GM23248 (cell line): ENCODE data around the gene S100A13. TPM values are rescaled to one million over a fixed set of nuclear protein-coding genes. Genes with fewer than 3 reads are reported as not detected.

Experiments
- DNase-seq: peaks from one replicate; pipeline ENCODE4 v3.0.0-alpha.2; 2015
- H2AFZ ChIP-seq: fragments of 200-600 bp; sonication (generic); 2 replicates; pipeline ENCODE4 v1.6.1; 2016; ENCODE audit warnings: antibody characterized with exemption
- H3F3A ChIP-seq: fragments of 200-600 bp; sonication (generic); 2 replicates; pipeline ENCODE4 v1.6.1; 2016; ENCODE audit warnings: mild to moderate bottlenecking, antibody characterized with exemption, mixed run types; ENCODE audit not compliant: insufficient read depth
- H3K27ac ChIP-seq: fragments of 200-600 bp; sonication (generic); 2 replicates; pipeline ENCODE4 v1.5.1; 2016; ENCODE audit warnings: mild to moderate bottlenecking
- H3K27me3 ChIP-seq: fragments of 200-600 bp; sonication (generic); replicated peaks from 2 replicates; pipeline ENCODE4 v1.6.1; 2016; ENCODE audit warnings: mild to moderate bottlenecking; ENCODE audit not compliant: insufficient read depth
- H3K36me3 ChIP-seq: fragments of 200-600 bp; sonication (generic); 2 replicates; pipeline ENCODE4 v1.6.1; 2016; ENCODE audit warnings: low read depth, mild to moderate bottlenecking
- H3K4me1 ChIP-seq: fragments of 200-600 bp; sonication (generic); 2 replicates; pipeline ENCODE4 v1.6.1; 2016; ENCODE audit warnings: mild to moderate bottlenecking; ENCODE audit not compliant: insufficient read depth
- H3K4me2 ChIP-seq: fragments of 200-600 bp; sonication (generic); one replicate; pipeline ENCODE4 v1.6.1; 2016; ENCODE audit warnings: mild to moderate bottlenecking; ENCODE audit not compliant: unreplicated experiment
- H3K4me3 ChIP-seq: fragments of 200-600 bp; sonication (generic); 2 replicates; pipeline ENCODE4 v1.5.1; 2016; ENCODE audit warnings: mild to moderate bottlenecking
- H3K79me2 ChIP-seq: fragments of 200-600 bp; sonication (generic); 2 replicates; pipeline ENCODE4 v1.6.1; 2016; ENCODE audit warnings: mild to moderate bottlenecking; ENCODE audit not compliant: insufficient read depth
- H3K9ac ChIP-seq: fragments of 200-600 bp; sonication (generic); 2 replicates; pipeline ENCODE4 v1.6.1; 2016; ENCODE audit warnings: mild to moderate bottlenecking
- H3K9me2 ChIP-seq: fragments of 200-600 bp; sonication (generic); 2 replicates; pipeline ENCODE4 v1.6.1; 2016; ENCODE audit warnings: mixed run types, mild to moderate bottlenecking, moderate library complexity; ENCODE audit not compliant: insufficient read depth
- H3K9me3 ChIP-seq: fragments of 200-600 bp; sonication (generic); one replicate; pipeline ENCODE4 v1.6.1; 2017; ENCODE audit warnings: low read depth
- H4K20me1 ChIP-seq: fragments of 200-600 bp; sonication (generic); 2 replicates; pipeline ENCODE4 v1.6.0; 2016; ENCODE audit not compliant: insufficient read depth
- EZH2 ChIP-seq: fragments of 200-600 bp; sonication (generic); IDR thresholded peaks from 2 replicates; pipeline ENCODE4 v1.6.1; 2018; ENCODE audit warnings: antibody characterized with exemption, mild to moderate bottlenecking; ENCODE audit not compliant: insufficient read depth, poor library complexity, severe bottlenecking
- EZH2phosphoT487 ChIP-seq: fragments of 200-600 bp; sonication (generic); IDR thresholded peaks from 2 replicates; pipeline ENCODE4 v1.6.1; 2018; ENCODE audit warnings: antibody characterized with exemption, moderate library complexity, mild to moderate bottlenecking, low read depth; ENCODE audit not compliant: insufficient read depth
- WGBS, 2 experiments: methylation state at CpG; one replicate each; pipeline ENCODE4 v1.1.6; 2015 to 2017; ENCODE audit warnings: low lambda C conversion rate in 2 of 2, low coverage in 1 of 2; ENCODE audit errors: missing lambda C conversion rate in 2 of 2; 5-methylcytosine and 5-hydroxymethylcytosine counted together
- in situ Hi-C: fragments of 300-500 bp; cut with MboI; formaldehyde crosslinking; loops from 2 replicates; pipeline ENCODE4 v1.15.0; 2020
- polyA plus RNA-seq: library from polyadenylated mRNA; unstranded; fragments of >200 nt; fragmentation: Nextera tagmentation; extraction: Ambion mirVana; gene quantifications from 2 replicates; pipeline ENCODE4 v1.2.1, GENCODE V29; 2016
- total RNA-seq: library from RNA; depleted of rRNA; stranded (reverse); fragments of >200 nt; shearing (Covaris generic); gene quantifications from 2 replicates; pipeline ENCODE4 v1.2.3, GENCODE V29; 2014

S100A13 gene
- total and polyA plus RNA-seq, 2 experiments from 2014 or later = 159 to 552 TPM

DNA sequence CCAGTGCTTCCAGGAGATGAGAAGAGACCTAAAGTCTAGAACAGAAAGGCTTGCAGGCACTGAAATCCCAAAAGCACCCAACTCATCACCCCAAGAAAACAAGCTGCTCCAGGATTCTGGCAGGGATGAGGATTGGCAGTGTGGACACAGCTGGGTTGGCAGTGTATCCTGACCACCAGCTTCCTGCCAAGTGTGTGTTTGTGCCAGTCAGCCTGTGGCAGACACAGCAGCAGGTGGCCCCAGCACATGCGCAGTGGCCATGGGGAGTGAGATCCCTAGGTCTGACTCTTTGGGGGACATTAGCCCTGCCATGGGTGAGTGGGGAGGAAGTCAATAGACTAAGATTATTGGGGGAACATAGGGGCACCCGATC, 22.5 kb upstream of the S100A13 start:
- TF ChIP-seq EZH2 = no peak
- no peak for TF ChIP-seq EZH2phosphoT487
- H3K9me2 ChIP-seq = no peaks in the 10 kb centered on the region
- H3K4me1 ChIP-seq = peaks cover 11% of the 10 kb centered on the region
- in situ Hi-C loops = no loop called here
- H2AFZ ChIP-seq = no peak overlapping the region
- no peak overlapping the region for H3K4me3 ChIP-seq
- H3K27ac ChIP-seq = no peak overlapping the region
- 96 to 100% methylated on average over 2 of the region's 2 CpGs for WGBS, 2 experiments
- no peak overlapping the region for H3K4me2 ChIP-seq
- H3K9ac ChIP-seq = no peak overlapping the region
- DNase-seq = no peak
- H3F3A ChIP-seq = peaks cover 28% of the 10 kb centered on the region
- H3K79me2 ChIP-seq = no peaks in the 10 kb centered on the region
- H3K36me3 ChIP-seq = peaks cover 14% of the 10 kb centered on the region
- no peaks in the 10 kb centered on the region for H3K27me3 ChIP-seq
- no peaks in the 10 kb centered on the region for H3K9me3 ChIP-seq
- H4K20me1 ChIP-seq = no peaks in the 10 kb centered on the region

DNA sequence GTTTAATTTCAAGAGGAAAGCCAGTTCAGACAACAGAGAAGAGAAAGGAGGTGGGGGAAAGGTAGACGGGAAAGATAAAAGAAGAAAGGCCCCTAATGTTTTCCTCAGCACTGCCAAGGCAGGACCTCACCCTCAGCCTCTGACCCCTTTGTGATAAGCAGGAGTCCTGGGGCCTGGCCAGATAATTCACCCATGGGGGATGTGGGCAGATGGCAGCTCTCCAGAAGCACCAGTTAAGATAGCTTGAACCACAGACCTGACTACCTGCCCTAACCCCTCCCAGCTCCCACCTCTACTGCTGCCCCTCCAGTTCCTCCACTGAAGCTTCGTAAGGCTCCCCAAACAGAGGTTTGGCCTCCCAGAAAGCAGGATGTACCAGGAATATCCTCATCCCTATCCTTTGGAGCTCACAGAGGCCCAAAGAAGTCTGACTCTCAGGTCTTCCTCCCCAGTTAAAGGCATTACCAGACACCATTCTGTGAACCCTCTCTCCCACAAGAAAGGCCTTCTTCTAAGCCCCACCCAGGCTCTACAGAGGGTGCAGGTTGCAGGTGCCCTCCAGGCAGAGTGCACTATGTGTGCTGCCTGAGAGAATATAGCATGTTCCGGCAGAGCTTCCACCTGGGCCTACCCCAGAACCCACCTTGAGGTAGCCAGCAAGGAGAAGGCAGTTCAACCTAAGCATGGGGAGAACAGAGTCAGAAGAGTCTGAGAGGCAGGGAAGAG, 22.0 kb upstream of the S100A13 start:
- Histone ChIP-seq H3K27ac (no peak overlapping the region), H2AFZ (no peak overlapping the region), H3K4me1 (peaks cover 11% of the 10 kb centered on the region), H3K4me2 (no peak overlapping the region), H4K20me1 (no peaks in the 10 kb centered on the region), H3K36me3 (peaks cover 19% of the 10 kb centered on the region), H3K79me2 (peaks cover 2% of the 10 kb centered on the region; the same call in 1 of the 2 replicates), H3K9ac (no peak overlapping the region), H3K9me3 (no peaks in the 10 kb centered on the region), H3F3A (peaks cover 31% of the 10 kb centered on the region), H3K4me3 (no peak overlapping the region), H3K9me2 (no peaks in the 10 kb centered on the region), H3K27me3 (no peaks in the 10 kb centered on the region)
- no peak for DNase-seq
- TF ChIP-seq EZH2 (no peak), EZH2phosphoT487 (no peak)
- in situ Hi-C loops = no loop called here
- WGBS, 2 experiments = 19 to 29% methylated on average over 3 of the region's 3 CpGs

DNA sequence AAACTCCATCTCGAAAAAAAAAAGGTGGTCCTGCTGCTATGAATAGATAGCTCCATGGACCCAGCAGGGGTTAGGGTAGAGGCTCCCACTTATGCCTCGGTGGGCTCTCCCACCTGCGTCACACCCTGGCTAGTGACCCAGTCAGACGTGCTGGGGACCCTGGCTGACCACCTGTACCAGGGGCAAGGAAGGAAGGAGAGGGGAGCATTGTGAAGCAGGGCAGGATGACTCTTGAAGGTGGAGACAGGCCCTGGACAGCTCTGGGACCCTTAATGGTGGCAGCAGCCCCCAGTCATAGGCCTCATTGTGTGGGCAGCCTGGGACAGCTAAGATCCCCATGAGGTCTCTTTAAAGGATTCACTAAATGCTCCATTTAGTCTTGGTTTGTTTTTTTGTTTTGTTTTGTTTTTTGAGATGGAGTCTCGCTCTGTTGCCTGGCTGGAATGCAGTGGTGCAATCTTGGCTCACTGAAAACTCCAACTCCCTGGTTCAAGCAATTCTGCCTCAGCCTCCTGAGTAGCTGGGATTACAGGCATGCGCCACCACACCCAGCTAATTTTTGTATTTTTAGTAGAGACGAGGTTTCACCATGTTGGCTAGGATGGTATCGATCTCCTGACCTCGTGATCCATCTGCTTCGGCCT, 20.8 kb upstream of the S100A13 start:
- no peaks in the 10 kb centered on the region for H3K27me3 ChIP-seq
- H3K4me3 ChIP-seq = no peak overlapping the region
- H2AFZ ChIP-seq = no peak overlapping the region
- in situ Hi-C loops = no loop called here
- TF ChIP-seq EZH2phosphoT487 = no peak
- no peak for TF ChIP-seq EZH2
- no peak overlapping the region for H3K27ac ChIP-seq
- peaks cover 9% of the 10 kb centered on the region; the same call in 1 of the 2 replicates for H3K79me2 ChIP-seq
- no peak overlapping the region for H3K4me2 ChIP-seq
- H3F3A ChIP-seq = peaks cover 34% of the 10 kb centered on the region
- peaks cover 7% of the 10 kb centered on the region for H3K4me1 ChIP-seq
- H3K36me3 ChIP-seq = peaks cover 31% of the 10 kb centered on the region
- no peaks in the 10 kb centered on the region for H3K9me3 ChIP-seq
- no peaks in the 10 kb centered on the region for H3K9me2 ChIP-seq
- WGBS, 2 experiments = 81% methylated on average over 10 of the region's 10 CpGs
- DNase-seq = no peak
- no peak overlapping the region for H3K9ac ChIP-seq
- no peaks in the 10 kb centered on the region for H4K20me1 ChIP-seq

DNA sequence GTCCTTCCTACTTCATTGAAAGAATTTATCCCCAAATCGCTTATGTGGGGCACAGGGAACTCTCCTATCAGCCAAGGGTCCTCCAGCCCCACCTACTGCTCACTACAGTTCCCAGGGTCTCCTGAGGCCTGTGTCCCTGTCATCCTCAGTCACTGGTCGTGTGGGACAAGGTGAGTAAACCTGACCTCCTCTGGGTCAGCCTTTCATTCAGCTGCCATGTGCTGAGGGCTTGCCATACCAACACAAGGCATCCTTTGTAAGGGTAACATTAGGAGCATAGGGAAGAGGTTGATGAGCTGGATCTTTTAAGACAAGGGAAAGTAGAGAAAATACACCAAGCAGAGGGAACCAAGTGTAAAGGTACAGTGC, 20.0 kb upstream of the S100A13 start:
- TF ChIP-seq EZH2 = no peak
- TF ChIP-seq EZH2phosphoT487 = no peak
- in situ Hi-C loops = no loop called here
- Histone ChIP-seq H4K20me1 (no peaks in the 10 kb centered on the region), H2AFZ (no peak overlapping the region), H3K9ac (no peak overlapping the region), H3K4me1 (no peaks in the 10 kb centered on the region), H3K9me2 (no peaks in the 10 kb centered on the region), H3K36me3 (peaks cover 39% of the 10 kb centered on the region), H3K27ac (no peak overlapping the region), H3K4me3 (no peak overlapping the region), H3K27me3 (no peaks in the 10 kb centered on the region), H3K79me2 (peaks cover 16% of the 10 kb centered on the region), H3K9me3 (no peaks in the 10 kb centered on the region), H3K4me2 (no peak overlapping the region), H3F3A (peaks cover 30% of the 10 kb centered on the region)
- WGBS, 2 experiments = 34 to 38% methylated on average over 2 of the region's 2 CpGs
- DNase-seq = no peak
